ENCODE data around the gene CDC14A. TPM values are rescaled to one million over a fixed set of nuclear protein-coding genes. Genes with fewer than 3 reads are reported as not detected.

Gene CDC14A
- polyA plus RNA-seq, 1 of the 3 experiments (the other 2 are of a cell fraction) = 2.2 TPM

- Histone ChIP-seq H3K4me2 (no peak overlapping the region), H2AFZ (ENCODE audit: low read depth) (no peak overlapping the region), H3K36me3 (replicated peaks in 1 of 2; ENCODE audit: control insufficient read depth in 1 of 2, insufficient read depth in 2 of 2, low read length in 1 of 2) (peaks cover 0 to 4% of the 10 kb centered on the region in 2 experiments), H3K9ac (no peak overlapping the region), H4K20me1 (ENCODE audit: insufficient read depth) (no peaks in the 10 kb centered on the region), H3K79me2 (ENCODE audit: insufficient read depth) (no peaks in the 10 kb centered on the region), H3K4me3 (ENCODE audit: low read depth in 2 of 2, low read length in 1 of 2) (no peak overlapping the region), H3K9me3 (no peaks in the 10 kb centered on the region), H3F3A (replicated peaks; ENCODE audit: insufficient read depth) (no peaks in the 10 kb centered on the region), H3K27ac (ENCODE audit: low read depth in 2 of 2, low read length in 1 of 2) (no peak overlapping the region), H3K4me1 (ENCODE audit: control insufficient read depth in 1 of 2, insufficient read depth in 2 of 2, low read depth in 1 of 2, low read length in 1 of 2) (peaks cover 3 to 6% of the 10 kb centered on the region in 2 experiments; a peak in 3 of 4 replicates), H3K27me3 (ENCODE audit: insufficient read depth) (no peaks in the 10 kb centered on the region), H3K9me2 (no peaks in the 10 kb centered on the region)
- WGBS (ENCODE audit: low lambda C conversion rate) = 100% methylated on average over 1 of the region's 1 CpG
- TF ChIP-seq TAF1 (IDR thresholded peaks at IDR 0.05; ENCODE audit: borderline replicate concordance, low read depth, low read length) (no peak), NRF1 (IDR thresholded peaks at IDR 0.05; ENCODE audit: low read depth, low read length) (no peak)
- TF ChIP-seq, protein P1, sequence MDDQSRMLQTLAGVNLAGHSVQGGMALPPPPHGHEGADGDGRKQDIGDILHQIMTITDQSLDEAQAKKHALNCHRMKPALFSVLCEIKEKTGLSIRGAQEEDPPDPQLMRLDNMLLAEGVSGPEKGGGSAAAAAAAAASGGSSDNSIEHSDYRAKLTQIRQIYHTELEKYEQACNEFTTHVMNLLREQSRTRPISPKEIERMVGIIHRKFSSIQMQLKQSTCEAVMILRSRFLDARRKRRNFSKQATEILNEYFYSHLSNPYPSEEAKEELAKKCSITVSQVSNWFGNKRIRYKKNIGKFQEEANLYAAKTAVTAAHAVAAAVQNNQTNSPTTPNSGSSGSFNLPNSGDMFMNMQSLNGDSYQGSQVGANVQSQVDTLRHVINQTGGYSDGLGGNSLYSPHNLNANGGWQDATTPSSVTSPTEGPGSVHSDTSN (IDR thresholded peaks at IDR 0.05) = no peak
- ChIA-PET CTCF (interaction anchor here (4.9 kb wide), 1 partner anchor 14 kb away, joined by 16 read pairs; no protein-coding TSS in a partner anchor), POLR2A (no interaction called here)
- no peak for DNase-seq
These were observed 89.3 kb downstream of the CDC14A start for GRCh38 chr1:100441651-100442050.

DNA sequence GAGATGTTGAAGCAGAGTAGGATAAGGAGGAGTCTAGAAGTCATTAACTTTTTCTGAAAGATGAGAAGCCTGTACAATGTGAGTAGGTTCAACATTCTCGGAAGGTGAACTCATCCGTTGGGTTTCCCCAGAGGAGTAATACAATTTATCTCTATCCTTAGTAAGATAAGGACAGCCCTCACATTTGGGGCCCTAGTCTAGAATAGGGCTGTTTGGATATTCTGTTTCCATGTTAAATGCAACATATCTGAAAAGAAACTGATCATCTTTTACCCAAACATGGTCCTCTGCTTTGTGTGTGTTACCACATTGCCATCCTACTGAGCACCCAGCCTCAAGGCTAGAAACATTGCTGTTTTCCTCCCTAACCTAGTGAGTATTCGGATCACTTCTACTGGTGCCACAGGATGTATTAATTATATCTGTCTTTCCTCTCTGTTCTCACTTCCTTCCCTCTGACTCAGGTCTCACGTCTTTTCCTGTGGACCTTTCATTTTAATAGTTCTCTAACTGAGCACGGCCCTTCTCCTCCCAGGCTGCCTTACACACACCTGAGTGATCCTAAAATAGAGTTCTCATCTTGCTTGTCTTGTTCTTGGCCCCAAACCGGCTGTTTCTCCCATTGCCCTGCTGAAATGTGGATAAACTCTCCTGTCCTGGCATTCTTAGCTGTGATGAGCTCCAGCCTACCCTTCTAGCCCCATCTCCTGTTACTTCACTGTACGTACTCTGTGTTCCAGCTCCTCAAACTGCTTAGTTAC, 91.7 kb downstream of the CDC14A start:
- peaks cover 3 to 6% of the 10 kb centered on the region in 2 experiments; a peak in 3 of 4 replicates for H3K4me1 ChIP-seq (ENCODE audit: control insufficient read depth in 1 of 2, insufficient read depth in 2 of 2, low read depth in 1 of 2, low read length in 1 of 2)
- 0 out of 2 replicates have a peak, but pooled peaks have one; percentile 4 for TF ChIP-seq JUND (IDR thresholded peaks at IDR 0.05)
- TF ChIP-seq SMC3 (IDR thresholded peaks at IDR 0.05; ENCODE audit: low read depth, low read length) = no peak
- no peak for TF ChIP-seq FOSL2 (IDR thresholded peaks at IDR 0.05; ENCODE audit: borderline replicate concordance, low read depth)
- no peaks in the 10 kb centered on the region for H4K20me1 ChIP-seq (ENCODE audit: insufficient read depth)
- no peak overlapping the region for H3K4me3 ChIP-seq (ENCODE audit: low read depth in 2 of 2, low read length in 1 of 2)
- peaks cover 0 to 4% of the 10 kb centered on the region in 2 experiments for H3K36me3 ChIP-seq (replicated peaks in 1 of 2; ENCODE audit: control insufficient read depth in 1 of 2, insufficient read depth in 2 of 2, low read length in 1 of 2)
- WGBS (ENCODE audit: low lambda C conversion rate) = 76% methylated on average over 7 of the region's 7 CpGs
- no peaks in the 10 kb centered on the region for H3K9me2 ChIP-seq
- no peaks in the 10 kb centered on the region for H3K79me2 ChIP-seq (ENCODE audit: insufficient read depth)
- no peak overlapping the region for H3K9ac ChIP-seq
- no peaks in the 10 kb centered on the region for H3K27me3 ChIP-seq (ENCODE audit: insufficient read depth)
- H3K27ac ChIP-seq (ENCODE audit: low read depth in 2 of 2, low read length in 1 of 2) = no peak overlapping the region
- H3F3A ChIP-seq (replicated peaks; ENCODE audit: insufficient read depth) = no peaks in the 10 kb centered on the region
- ChIA-PET CTCF (interaction anchor here (0.7 to 4.9 kb wide), 5 partner anchors 12 to 425 kb away, joined by 3 to 20 read pairs (median 4); no protein-coding TSS in a partner anchor), POLR2A (no interaction called here)
- no peak overlapping the region for H3K4me2 ChIP-seq
- no peaks in the 10 kb centered on the region for H3K9me3 ChIP-seq
- DNase-seq = no peak
- H2AFZ ChIP-seq (ENCODE audit: low read depth) = no peak overlapping the region; the same call in 1 of the 2 replicates

GRCh38 chr1:100445565-100445964, 93.3 kb downstream of the CDC14A start:
- Histone ChIP-seq H3K36me3 (replicated peaks in 1 of 2; ENCODE audit: control insufficient read depth in 1 of 2, insufficient read depth in 2 of 2, low read length in 1 of 2) (peaks cover 0 to 4% of the 10 kb centered on the region in 2 experiments), H3K79me2 (ENCODE audit: insufficient read depth) (no peaks in the 10 kb centered on the region), H3K27ac (ENCODE audit: low read depth in 2 of 2, low read length in 1 of 2) (no peak overlapping the region), H3K4me3 (ENCODE audit: low read depth in 2 of 2, low read length in 1 of 2) (no peak overlapping the region), H3K27me3 (ENCODE audit: insufficient read depth) (no peaks in the 10 kb centered on the region), H3K9me2 (no peaks in the 10 kb centered on the region), H3K9ac (no peak overlapping the region), H4K20me1 (ENCODE audit: insufficient read depth) (no peaks in the 10 kb centered on the region), H3K4me2 (no peak overlapping the region), H2AFZ (ENCODE audit: low read depth) (no peak overlapping the region), H3K9me3 (no peaks in the 10 kb centered on the region), H3F3A (replicated peaks; ENCODE audit: insufficient read depth) (no peaks in the 10 kb centered on the region), H3K4me1 (ENCODE audit: control insufficient read depth in 1 of 2, insufficient read depth in 2 of 2, low read depth in 1 of 2, low read length in 1 of 2) (peaks cover 0 to under 1% of the 10 kb centered on the region in 2 experiments; a peak in 3 of 4 replicates)
- no peak for DNase-seq
- no peak for TF ChIP-seq CTCF (IDR thresholded peaks at IDR 0.05)
- no peak for TF ChIP-seq MAX (IDR thresholded peaks at IDR 0.05; ENCODE audit: low read depth)
- no peak for TF ChIP-seq FOXM1 (IDR thresholded peaks at IDR 0.05; ENCODE audit: low read depth)
- no peak for TF ChIP-seq FOXJ3 (CRISPR knock-in tag; IDR thresholded peaks at IDR 0.05)
- TF ChIP-seq NFIC (IDR thresholded peaks at IDR 0.05; ENCODE audit: borderline replicate concordance) = no peak
- no peak for TF ChIP-seq RFX5 (IDR thresholded peaks at IDR 0.05; ENCODE audit: low read length)
- TF ChIP-seq NRF1 (IDR thresholded peaks at IDR 0.05; ENCODE audit: low read depth, low read length) = no peak
- no peak for TF ChIP-seq EP300 (IDR thresholded peaks at IDR 0.05; ENCODE audit: borderline replicate concordance in 1 of 2, low read depth in 1 of 2, low read length in 1 of 2)
- no peak for TF ChIP-seq TCF12 (IDR thresholded peaks at IDR 0.05)
- TF ChIP-seq USF1 (IDR thresholded peaks at IDR 0.05; ENCODE audit: borderline replicate concordance, low read depth) = no peak
- ChIA-PET POLR2A (no interaction called here), CTCF (interaction anchor here (4.3 kb wide), 1 partner anchor 10 kb away, joined by 20 read pairs; no protein-coding TSS in a partner anchor)

All from SK-N-SH (cell line).